Keratinocyte (primary cell): Measurements from ENCODE around the gene ALDH1L1.

ENCODE experiments used
- CTCF ChIP-seq, 3 experiments: IDR thresholded peaks in 1 of 3; conservative IDR thresholded peaks in 1 of 3; optimal IDR thresholded peaks in 1 of 3; 2 replicates in 2 of 3; 3 replicates in 1 of 3; pipeline versions ENCODE3 to v1.5.1; 2011; ENCODE audit warnings: low read length in 3 of 3, mild to moderate bottlenecking in 3 of 3, moderate library complexity in 2 of 3, control low read depth in 1 of 3, inconsistent platforms in 1 of 3; ENCODE audit not compliant: insufficient read depth in 2 of 3; ENCODE audit errors: extremely low read depth in 1 of 3
- EZH2 ChIP-seq: IDR thresholded peaks from one replicate; pipeline ENCODE4 v1.6.1; 2012; ENCODE audit warnings: inconsistent platforms, mild to moderate bottlenecking, low read length, moderate library complexity

- TF ChIP-seq EZH2: no peak
- no peak for TF ChIP-seq CTCF (optimal IDR thresholded peaks at IDR 0.05 in 1 of 3, IDR thresholded peaks at IDR 0.05 in 1 of 3, conservative IDR thresholded peaks at IDR 0.05 in 1 of 3; ENCODE audit: extremely low read depth in 1 of 3, insufficient read depth in 2 of 3, low read length in 3 of 3)
Measured at GRCh38 chr3:126116526-126116925, 63.9 kb downstream of the ALDH1L1 start.
